ENCODE measurements around the gene MAP4K4.
"Not testable (repeated sequence)": the region's sequence is repeated elsewhere in the genome, so short reads cannot be mapped to it uniquely, and the experiment has no call there.

The MAP4K4 gene

DNA sequence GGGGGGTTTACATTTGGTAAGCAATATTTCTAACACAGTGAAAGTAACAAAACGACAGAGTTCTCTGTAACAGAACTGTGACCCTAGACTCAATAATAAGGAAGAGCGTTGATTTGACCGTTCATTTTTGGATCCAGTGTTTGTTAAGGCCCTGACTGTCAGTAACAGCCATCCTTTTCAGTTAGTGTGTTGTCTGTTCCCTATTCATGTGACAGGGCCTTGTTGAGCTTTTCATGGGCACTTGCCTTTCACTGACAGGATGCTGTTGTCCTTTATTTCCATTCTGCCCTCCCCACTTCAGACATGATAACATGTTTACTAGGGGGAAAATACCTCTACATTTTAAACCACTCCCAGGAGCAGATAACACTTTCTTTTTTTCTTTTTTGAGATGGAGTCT lies 45.8 kb downstream of the MAP4K4 start:
- no peak for DNase-seq (ENCODE audit: low read depth)

DNA sequence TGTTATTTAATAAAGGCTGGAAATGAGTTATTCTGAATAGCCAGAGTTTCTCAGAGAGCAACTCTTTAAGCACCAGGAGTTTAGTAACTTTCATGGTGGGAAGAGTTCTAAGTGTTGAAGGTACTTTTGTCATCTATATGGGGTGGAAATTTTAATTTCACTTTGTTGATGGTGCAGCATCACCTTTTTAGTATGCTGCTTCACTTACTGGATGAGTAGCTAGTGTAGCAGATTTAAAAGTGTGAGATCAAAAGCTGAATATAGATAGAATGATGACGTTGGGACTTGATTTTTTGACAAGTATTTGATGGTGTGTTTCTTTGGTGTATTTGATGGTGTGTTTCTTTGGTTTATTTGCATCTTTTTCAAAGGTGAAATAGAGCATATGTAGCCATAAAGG lies 47.3 kb downstream of the MAP4K4 start:
- no peak for DNase-seq (ENCODE audit: low read depth)

DNA sequence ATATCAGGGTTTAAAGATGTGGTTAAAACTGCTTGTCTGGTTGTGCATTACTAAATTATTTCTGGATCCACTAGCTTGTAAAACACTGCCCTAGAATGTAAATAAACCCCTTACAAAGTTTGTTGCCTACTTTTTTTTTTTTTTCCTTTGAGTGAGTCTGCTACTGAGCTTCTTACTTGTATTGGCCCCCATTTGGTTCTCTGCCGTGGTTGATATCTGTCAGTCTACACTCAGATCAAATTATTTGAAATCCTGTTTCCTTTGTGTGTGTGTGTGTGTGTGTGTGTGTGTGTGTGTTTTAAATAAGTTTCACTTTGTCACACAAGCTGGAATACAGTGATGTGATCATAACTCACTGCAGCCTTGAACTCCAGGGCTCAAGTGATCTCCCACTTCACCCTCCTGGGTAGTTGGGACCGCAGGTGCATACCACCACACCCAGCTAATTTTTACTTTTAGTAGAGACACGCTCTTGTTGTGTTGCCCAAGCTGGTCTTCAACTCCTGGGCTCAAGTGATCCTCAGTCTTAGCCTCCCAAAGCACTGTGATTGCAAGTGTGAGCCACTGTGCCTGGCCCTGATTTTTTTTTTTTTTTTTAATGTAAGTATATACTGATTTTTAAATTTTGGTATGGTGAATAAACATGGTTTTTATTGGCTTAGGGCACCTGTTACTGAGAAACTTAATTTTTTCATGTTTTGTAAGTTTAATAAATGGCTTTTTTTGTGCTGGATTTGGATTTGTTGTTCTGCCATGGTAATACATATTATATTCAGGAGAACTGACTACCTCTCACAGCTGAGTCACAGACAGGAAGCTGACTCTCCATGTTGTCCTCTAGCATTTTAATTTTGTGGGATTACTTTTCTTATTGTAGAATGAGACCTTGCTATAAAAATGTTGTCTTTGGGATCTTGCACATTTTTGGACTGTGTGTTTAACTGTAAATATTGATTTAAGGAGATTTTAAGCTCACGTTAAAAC lies 48.5 kb downstream of the MAP4K4 start:
- no peak for DNase-seq (ENCODE audit: low read depth)

DNA sequence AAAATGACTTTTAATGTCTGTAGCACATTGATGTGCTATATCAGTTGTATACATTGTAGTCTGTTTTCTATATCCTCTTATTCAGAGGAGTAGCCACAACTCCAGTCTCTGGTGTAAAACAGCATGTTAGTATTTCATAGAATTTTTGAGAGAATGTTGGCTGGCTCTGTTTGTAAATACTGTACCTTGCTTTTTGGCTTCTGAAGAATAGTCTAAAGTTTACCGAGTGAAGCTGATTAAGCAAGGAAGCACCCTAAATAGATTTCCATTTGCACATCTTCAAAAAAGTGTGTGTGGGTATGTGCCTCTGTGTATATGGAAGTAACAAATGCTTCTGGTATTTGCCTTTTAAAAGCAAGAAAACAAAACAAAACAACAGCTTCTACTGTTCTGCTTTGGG lies 50.5 kb downstream of the MAP4K4 start:
- no peak for DNase-seq (ENCODE audit: low read depth)

DNA sequence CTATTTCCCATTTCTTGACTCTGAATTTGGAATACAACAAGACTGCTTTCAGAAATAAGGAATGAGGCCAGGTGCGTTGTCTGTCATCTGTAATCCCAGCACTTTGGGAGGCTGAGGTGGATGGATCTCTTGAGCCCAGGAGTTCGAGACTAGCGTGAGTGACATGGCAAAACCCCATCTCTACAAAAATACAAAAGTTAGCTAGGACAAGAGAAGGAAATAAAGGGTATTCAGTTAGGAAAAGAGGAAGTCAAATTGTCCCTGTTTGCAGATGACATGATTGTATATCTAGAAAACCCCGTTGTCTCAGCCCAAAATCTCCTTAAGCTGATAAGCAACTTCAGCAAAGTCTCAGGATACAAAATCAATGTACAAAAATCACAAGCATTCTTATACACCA lies 51.0 kb downstream of the MAP4K4 start:
- not testable (repeated sequence) for DNase-seq (ENCODE audit: low read depth)

DNA sequence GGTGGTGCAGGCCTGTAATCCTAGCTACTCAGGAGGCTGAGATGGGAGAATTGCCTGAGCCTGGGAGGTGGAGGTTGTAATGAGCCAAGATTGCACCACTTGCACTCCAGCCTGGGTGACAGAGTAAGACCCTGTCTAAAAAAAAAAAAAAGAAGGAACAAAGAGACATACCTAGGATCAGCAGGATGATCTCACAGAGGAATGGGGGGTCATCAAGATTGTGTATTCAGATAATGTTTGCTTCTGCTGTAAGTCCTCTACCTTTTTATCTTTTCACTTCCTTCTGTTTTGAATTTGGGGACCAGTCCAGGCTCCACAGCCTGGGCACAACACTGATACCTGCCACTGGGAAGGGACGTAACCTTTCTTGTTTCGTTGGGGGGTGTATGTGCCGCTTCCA lies 53.2 kb downstream of the MAP4K4 start:
- no peak for DNase-seq (ENCODE audit: low read depth)

DNA sequence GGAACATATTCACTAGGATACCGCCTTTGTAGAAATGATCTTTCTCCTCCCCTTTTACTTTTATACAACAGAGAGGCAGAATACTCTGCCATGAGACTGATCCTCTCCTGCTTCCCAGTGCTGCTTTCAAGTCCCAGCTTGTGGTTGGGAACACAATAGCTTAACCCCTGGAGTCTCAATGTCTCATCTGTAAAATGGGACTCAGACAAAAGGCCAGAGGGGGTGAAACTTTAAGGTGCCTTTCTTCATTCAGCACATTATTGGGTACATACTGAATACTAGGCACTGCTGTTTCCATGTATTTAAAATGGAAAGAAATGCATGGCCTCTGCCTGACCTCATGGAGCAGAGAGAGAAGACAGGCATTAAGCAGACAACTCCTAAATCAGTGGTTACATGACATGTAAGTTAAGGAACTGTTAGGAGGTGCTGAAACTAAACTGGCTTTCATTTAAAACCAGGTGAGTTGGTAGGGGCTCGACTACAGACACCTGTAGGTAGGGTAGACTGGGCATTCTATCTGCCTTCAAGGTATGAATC lies 53.8 kb downstream of the MAP4K4 start:
- DNase-seq (ENCODE audit: low read depth): no peak

DNA sequence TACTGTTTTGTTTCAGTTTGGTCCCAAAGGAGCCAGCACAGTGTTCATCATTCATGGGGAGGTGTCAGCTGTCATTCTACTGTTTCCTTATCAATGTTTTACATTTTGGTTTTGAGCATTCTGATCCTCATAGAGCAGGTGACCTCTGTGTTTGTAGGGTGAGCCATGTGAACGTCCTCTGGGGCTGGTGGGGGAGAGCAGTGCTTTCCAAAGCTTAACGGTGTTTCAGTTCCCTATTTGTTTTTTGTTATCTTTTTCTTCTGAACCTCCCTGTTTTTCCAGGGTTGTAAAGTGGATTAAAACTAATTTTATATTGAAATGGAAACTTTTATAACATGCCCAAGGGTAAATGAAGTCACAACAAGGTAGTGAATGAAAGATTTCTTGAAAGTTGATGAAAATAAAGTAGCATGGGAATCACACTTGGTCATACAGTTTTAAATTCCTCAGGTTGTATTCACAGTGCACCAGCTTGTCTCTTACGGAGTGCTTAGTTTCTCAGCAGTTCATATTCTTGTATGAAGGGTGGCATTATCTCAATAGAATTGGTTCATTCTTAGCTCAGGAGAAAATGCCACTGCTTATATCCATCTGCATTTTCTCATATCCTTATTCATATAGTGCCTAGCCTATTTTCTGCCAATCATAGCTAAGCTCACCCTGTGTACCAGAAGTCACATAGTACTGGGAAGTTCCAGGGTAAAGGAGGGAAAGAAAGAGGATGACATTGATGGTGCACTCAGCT lies 54.5 kb downstream of the MAP4K4 start:
- DNase-seq (ENCODE audit: low read depth): no peak

DNA sequence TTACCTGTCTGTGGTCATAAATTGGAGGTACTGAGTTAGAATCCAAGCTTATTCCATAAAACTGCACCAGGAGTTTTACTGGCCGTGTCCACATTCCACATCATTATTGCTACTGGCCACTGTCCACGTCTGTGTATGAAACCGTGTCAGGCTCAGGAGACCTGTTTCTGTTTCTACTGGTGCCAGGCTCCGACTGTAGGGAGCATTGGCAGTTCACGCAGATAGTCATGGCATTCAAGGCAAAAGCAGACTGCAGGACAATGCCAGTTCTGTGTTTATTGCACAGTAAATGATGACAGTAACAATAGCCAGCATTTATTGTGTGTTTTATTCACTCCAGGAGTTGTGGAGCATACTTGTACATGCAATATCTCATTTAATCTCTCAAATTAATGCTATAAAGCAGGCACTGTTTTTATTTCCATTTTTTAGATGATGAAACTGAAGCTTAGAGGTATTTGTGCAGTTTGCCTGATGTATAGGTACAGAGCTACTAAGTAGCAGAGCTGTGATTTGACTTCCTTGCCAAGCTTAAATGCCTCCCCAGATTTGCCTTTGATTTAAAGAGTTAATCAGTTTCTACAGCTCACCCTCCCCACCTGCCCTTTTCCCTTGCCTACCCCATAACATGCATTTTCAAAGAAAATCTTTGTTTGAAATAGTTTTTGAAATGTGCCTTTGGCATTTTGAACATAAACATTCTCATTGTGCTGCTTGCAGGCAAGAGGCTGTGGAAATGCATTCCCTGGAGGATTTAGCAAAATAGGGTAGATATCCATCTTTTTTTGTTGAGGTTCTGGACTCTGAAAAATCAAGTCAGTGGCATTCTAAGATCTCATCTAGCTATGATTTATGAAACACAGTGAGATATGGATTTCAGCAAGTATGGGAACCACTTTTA lies 55.5 kb downstream of the MAP4K4 start:
- DNase-seq (ENCODE audit: low read depth): no peak

DNA sequence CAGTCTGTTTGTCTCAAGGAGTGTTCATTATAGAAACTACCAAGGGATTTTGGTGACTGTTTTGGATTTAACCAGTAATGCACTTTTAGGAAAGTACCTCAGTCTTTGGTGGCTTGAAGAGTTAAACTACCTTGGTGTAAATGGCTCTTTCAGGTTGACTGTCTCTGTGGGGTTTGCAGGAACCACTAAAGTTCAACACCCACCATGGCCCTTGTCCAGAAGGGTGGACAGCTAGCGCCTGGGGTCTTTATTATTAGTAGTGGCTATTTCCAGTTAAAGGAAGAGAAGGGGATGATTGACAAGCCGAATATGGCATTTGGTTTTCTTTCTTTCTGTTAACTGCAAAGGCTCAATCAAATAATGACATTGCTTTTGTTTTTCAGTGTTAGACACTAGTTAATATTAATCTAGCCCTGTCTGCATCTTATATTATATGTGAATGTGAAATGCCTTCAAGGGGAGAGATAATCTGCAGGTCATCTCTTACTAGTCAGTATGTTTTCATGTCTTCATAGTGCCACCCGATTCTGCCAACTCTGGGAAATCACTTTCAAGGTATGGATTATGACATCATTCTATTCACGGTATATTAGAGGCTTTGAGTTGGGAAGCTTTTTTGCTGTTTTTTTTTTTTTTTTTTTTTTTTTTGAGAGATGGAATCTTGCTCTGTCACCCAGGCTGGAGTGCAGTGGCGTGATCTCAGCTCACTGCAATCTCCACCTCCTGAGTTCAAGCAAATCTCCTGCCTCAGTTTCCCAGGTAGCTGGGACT lies 56.4 kb downstream of the MAP4K4 start:
- no peak for DNase-seq (ENCODE audit: low read depth)

DNA sequence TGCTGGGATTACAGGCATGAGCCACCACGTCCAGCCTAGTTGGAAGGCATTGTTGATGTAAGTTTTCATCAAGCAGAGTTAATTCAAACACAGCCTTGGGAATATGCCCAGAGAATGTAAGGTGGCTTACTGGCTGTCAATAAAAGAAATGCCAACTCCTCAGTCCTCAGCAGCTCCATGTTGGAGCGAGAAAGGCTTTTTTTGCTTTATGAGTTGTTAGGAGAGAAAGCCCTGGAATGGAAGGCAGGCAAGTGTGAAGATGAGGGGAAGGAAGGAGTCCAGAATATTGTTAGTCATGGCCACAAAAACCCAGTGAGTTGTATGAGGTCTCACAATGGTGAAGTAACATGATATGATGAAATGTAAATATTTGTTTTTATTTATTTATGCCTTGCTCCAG lies 57.1 kb downstream of the MAP4K4 start:
- no peak for DNase-seq (ENCODE audit: low read depth)

DNA sequence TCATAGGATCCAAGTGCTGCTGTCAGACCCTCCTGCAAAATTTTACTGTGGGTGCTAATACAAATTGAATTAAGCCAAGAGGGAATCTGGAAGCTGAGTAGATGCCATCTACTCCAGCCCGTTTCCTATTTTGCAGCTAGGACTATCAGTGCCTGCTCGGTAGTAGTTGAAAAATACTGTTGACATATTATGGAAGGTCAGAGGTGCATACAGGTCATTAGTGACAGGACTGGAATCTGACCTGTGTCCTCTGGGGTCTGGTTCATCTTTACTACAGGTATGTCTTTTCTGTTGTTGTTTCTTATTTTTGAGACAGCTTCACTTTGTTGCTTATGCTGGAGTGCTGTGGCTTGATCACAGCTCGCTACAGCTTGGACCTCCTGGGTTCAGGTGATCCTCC lies 58.8 kb downstream of the MAP4K4 start:
- DNase-seq (ENCODE audit: low read depth): no peak

DNA sequence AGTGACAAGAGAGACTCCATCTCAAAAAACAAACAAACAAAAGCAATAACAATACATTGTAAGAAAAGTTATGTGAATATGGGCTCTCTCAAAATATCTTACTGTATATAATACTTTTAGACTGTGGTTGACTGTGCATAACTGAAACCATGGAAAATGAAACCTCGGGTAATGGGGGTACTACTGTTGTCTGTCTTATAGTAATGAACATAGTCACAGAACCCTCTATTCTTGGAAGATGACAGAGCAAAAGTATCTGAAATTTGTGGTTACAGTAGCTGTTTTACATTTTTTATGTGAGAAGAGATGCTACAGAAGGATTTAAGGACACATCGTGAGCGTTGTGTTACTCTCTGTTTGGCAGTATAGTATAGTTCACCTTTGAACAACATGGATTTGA lies 60.5 kb downstream of the MAP4K4 start:
- no peak for DNase-seq (ENCODE audit: low read depth)

DNA sequence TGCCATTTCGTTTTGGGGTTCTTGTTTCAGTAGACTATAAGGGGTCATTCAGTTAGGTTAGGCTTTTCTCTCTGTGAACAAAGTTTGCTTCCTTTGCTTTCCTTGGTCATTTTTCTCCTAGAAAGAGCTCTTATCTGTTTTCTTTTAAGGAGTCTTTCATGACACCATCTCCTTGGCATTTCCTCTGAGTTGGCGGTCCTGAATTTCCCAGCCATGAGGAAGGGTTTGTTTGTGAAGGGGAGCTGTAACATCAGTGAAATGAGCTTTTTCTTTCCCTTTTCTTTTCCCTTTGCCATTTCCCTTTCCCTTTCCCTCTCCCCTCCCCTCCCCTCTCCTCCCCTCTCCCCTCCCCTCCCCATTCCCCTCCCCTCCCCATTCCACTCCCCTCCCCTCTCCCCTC lies 61.7 kb downstream of the MAP4K4 start:
- peak; percentile 80 for DNase-seq (ENCODE audit: low read depth)

DNA sequence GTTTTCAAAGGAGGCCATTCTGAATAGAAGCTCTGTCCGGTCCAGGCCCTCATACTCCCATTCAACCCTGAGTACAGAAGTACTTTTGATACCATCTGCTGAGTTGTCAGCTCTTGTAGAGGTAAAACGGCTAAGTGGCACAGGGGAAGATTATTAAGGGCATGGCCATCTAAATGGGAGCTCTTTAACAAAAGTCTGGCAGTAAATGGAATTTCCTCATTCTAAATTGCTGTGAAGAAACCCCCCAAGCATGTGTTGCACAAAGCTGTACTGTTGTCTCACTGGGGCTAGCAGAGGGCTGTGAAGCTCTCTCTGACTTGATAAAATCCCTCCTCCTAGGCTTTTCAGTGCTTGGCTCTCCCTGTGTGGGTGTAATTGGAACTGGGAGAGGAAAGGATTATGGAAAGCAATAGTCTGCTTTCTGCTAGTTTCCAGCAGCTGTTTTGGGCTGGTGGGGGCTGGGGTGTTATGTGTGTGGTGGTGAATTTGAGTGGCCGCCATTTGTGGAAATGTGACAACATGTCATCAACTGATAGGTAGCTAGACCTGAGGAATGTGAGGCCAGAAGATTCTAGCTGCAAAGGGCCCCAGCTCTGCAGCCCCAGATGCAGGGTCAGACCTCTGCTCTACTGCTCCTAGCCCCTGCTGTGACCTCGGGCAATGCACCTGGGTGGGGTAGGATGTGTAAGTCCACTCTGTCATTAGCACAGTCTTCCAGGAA lies 65.1 kb downstream of the MAP4K4 start:
- no peak for DNase-seq (ENCODE audit: low read depth)

DNA sequence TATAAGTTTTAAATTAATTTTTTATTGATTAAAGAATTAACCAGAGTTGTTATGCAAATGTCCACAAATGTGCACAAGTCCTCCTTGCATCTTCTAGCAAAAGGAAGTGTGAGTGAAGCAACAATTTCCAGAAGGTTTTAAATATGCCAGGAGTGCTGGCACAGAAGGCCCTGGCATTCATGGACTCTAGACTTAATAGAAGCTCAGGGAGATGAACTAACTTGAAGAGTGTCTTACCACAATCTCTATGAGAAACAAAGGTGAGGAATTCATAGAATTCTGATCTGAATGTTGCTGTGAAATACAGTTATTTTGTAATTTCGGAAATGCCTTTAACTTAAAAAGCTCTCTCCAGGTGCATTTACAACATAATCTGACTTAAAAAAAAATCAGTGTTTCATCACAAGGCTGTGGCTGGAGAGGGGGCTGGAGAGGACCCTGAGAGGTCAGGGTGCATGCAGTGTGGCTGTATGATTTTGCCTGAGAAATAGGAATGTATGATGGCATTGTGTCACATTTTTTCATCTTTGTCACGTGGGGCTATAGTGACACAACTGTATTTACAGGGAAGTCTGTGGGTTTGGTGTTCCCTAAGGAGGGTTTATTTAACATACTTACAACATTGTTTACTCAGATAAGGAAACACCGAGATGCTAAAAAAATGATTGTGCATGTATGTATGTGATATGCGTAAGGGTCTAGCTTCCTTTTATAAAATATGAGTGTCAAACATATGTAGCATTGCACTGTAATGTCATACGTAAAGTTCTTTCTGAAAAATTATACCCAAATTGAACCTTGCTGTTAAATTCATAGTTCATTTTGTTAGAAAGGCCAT lies 66.2 kb downstream of the MAP4K4 start:
- no peak for DNase-seq (ENCODE audit: low read depth)

DNA sequence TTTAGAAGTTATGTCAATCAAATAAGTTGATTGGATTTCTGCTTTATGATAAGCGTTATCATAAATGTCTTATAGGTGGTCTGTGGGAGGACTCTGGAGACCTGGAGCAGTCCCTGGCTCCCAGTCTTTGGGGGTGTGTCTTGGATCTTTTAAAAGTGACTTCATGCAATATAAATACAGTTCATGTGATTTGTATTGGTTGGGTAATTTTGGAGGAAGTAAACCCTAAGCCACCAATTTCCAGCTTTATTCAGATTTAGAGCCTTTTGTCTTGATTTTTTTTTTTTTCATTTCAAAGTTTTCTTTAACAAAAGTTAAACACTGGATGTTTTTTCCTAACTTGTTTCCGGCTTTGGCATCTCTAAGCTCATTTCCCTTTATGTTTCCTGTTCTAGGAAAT lies 68.8 kb downstream of the MAP4K4 start:
- no peak for DNase-seq (ENCODE audit: low read depth)

DNA sequence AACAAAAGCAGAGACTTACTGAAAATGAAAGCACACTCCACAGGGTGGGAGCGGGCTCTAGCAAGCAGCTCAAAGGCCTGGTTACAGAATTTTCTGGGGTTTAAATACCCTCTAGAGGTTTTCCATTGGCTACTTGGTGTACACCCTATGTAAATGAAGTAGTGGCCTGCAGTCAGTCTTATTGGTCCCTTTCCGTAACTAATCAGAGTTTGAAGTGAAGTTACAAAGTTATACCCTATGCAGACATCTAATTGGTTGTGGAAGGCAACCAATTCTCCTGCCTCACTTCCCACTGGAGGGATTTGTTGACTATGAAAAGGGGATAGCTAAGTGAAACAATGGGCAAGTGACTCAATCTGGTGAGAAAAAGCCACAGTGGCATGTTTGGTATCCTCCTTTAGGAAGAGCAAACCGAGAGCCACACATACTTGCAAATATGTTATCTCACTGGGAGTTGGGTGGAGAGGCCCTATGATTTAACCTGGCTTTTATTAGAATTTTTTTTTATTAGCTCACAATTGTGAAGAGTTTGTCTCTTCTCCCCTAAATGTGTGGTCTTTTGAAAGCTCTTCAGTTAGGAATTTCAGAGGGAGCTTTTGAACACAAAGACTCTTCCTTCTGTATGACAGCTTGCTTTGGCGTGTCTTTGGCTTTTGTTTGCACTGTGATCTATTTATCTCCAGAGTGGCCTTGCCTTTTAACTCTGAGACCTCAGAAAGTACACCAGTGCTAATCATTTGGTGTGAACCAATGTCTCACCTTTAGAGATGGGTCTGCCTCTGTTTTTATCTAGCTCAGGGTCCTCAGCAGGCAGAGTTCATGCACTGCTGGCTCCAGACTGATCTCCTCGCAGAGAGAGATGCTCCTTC lies 69.6 kb downstream of the MAP4K4 start:
- DNase-seq (ENCODE audit: low read depth): peak; percentile 74

All from HS-27A (cell line).